ENCODE measurements around the gene NTPCR.

Gene NTPCR

DNA sequence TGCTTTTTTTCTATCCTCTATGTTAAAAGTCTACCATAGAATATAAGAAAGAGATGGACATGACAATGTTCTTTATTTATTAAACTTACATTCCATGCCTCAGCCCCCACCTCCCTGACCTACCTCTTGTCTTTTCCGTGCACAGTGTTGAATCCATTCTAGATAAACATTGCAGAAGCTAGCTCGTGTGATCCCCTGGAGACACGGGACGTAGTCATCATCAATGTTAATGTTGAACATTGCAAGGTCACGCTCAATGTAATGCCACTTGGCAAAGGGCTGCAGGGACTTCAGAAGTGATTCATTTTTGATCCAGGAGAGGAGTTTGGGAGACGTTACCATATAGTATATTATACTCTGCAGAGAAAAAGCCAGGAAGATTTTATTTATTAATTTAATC lies 66.4 kb downstream of the NTPCR start:
- TF ChIP-seq, protein P1, sequence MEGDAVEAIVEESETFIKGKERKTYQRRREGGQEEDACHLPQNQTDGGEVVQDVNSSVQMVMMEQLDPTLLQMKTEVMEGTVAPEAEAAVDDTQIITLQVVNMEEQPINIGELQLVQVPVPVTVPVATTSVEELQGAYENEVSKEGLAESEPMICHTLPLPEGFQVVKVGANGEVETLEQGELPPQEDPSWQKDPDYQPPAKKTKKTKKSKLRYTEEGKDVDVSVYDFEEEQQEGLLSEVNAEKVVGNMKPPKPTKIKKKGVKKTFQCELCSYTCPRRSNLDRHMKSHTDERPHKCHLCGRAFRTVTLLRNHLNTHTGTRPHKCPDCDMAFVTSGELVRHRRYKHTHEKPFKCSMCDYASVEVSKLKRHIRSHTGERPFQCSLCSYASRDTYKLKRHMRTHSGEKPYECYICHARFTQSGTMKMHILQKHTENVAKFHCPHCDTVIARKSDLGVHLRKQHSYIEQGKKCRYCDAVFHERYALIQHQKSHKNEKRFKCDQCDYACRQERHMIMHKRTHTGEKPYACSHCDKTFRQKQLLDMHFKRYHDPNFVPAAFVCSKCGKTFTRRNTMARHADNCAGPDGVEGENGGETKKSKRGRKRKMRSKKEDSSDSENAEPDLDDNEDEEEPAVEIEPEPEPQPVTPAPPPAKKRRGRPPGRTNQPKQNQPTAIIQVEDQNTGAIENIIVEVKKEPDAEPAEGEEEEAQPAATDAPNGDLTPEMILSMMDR (IDR thresholded peaks at IDR 0.05; ENCODE audit: extremely low read depth, insufficient read depth, missing control alignments): no peak
- in situ Hi-C loops (cut with MboI; ENCODE audit: low pct_unique_long_range_greater_than_20kb, low sequenced_read_pairs, unreplicated experiment): no loop called here
- DNase-seq (ENCODE audit: low spot score): no peak

DNA sequence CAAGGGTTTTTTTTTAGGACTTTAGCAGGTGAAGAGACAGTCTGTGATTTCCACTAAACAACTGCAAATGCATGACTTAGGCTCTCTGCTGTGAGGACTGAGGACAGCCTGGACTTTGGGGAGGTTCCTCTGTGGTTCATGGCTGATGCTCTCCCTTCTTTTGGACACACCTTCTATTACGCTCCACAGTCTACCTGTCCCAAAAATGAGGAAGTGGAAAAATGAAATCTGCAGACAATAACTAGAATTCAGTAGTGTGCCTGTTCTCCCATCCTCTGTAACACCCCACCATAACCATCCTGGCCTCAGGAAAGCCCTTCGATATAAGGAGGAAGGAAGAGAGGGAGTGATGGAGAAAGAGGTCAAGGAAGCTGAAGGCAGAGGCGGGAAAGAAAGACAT lies 68.7 kb downstream of the NTPCR start:
- TF ChIP-seq, protein P1 (IDR thresholded peaks at IDR 0.05; ENCODE audit: extremely low read depth, insufficient read depth, missing control alignments): no peak
- in situ Hi-C loops (cut with MboI; ENCODE audit: low pct_unique_long_range_greater_than_20kb, low sequenced_read_pairs, unreplicated experiment): no loop called here
- DNase-seq (ENCODE audit: low spot score): no peak

DNA sequence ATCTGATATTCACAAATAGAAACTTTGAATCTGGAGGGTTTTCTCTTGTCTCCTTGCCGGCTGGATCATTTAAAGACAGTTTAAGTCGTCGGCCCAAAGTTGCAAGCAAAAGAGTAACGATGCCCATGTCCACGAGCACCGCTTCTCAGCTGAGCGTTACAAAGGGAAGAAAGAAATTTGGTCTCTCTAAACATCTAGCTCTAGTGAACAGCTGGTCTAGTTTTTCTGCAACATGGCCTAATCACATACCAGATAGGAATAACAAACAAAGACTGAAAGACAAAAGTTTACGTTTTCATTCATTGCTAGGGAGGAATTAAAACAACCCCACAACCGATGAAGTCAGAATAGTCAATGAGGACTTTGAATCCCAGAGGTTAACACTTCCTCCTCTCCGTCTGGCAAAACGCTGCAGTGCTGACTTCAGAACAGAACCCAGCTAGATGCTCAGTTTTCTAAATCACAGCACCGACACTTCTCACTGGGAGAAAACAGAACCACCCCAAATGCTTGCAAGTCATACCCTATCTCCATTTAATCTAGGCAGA lies 69.4 kb downstream of the NTPCR start:
- no peak for DNase-seq (ENCODE audit: low spot score)
- in situ Hi-C loops (cut with MboI; ENCODE audit: low pct_unique_long_range_greater_than_20kb, low sequenced_read_pairs, unreplicated experiment): no loop called here
- TF ChIP-seq, protein P1 (IDR thresholded peaks at IDR 0.05; ENCODE audit: extremely low read depth, insufficient read depth, missing control alignments): no peak

DNA sequence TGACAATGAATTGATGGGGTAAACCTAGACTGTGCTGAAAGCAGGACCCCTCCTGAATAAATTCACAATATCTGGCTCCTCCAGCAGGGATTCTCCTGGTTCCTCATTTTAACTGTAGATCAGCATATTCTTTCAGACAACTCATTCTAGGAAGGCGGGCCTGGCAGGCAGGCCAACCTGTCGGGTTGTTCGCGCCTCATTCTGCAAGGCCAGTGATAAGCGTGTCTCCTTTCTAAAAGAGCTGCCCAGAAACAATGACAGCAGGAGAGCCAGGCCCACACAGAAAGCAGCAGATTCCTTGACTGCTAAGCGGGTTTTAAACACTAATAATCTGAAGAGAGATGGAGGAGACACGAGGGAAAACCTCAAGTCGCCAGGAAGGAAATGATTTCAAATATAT lies 70.0 kb downstream of the NTPCR start:
- in situ Hi-C loops (cut with MboI; ENCODE audit: low pct_unique_long_range_greater_than_20kb, low sequenced_read_pairs, unreplicated experiment): no loop called here
- DNase-seq (ENCODE audit: low spot score): no peak
- TF ChIP-seq, protein P1 (IDR thresholded peaks at IDR 0.05; ENCODE audit: extremely low read depth, insufficient read depth, missing control alignments): no peak

DNA sequence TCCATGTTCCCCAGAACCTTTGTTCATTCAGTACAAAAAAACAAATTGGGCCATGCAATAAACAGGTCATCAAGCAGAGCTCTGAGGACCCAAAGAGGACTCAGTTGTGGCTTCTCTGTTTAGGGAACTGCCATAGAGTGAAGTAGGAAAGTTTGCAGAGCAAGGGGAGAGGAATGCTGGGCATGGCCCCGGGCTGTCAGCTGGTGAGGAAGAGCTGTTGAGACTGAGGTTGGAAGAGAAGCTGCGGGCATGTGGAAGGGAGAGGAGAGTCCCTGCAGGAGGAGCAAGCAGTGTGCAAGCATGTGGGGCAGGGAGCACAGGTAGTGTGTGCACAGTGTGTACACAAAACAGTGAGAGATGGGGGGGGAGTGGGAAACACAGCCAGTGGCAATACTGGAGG lies 71.8 kb downstream of the NTPCR start:
- DNase-seq (ENCODE audit: low spot score): no peak
- in situ Hi-C loops (cut with MboI; ENCODE audit: low pct_unique_long_range_greater_than_20kb, low sequenced_read_pairs, unreplicated experiment): no loop called here
- TF ChIP-seq, protein P1 (IDR thresholded peaks at IDR 0.05; ENCODE audit: extremely low read depth, insufficient read depth, missing control alignments): no peak

DNA sequence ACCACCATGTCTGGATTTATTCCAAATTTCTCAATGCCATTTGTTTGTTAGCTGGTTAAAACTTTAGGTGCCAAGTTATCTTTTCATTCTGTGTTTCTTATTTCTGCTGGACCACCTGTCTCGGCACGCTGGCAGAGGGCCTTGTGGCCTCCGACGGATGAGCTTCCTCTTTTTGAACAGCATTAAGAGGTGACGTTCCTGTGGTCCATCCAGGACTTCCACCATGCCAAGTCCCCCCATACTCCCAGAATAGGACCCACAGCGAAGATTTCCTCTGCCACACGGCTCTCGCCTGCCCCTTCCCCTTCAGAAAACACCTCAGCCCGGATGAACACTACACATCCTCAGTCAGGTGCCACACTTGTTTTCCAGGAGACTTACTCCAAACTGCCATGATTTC lies 73.8 kb downstream of the NTPCR start:
- TF ChIP-seq, protein P1 (IDR thresholded peaks at IDR 0.05; ENCODE audit: extremely low read depth, insufficient read depth, missing control alignments): no peak

DNA sequence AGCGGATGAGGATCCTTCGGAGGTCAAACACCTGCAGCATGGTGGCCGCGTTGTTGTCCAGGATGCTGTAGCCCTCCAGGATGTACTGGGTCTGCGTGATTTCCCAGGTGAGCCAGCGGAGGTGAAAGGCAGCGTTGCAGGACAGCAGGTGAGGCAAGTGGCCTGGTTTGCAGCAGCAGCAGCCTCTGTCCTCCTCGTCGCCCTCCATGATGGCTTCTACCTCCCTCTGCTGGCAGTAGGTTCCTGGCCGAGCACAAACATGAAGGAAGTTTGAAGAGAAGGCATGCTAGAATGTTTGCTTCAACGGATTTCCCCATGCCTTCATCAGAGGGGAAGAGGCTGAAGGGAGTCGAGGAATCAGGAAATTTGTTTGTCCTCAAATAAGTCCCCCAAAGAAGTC lies 74.7 kb downstream of the NTPCR start:
- DNase-seq (ENCODE audit: low spot score): peak; percentile 24
- in situ Hi-C loops (cut with MboI; ENCODE audit: low pct_unique_long_range_greater_than_20kb, low sequenced_read_pairs, unreplicated experiment): no loop called here

More for the DNA sequence above, 73.8 kb downstream of the NTPCR start:
- in situ Hi-C loops (cut with MboI; ENCODE audit: low pct_unique_long_range_greater_than_20kb, low sequenced_read_pairs, unreplicated experiment): no loop called here
- DNase-seq (ENCODE audit: low spot score): no peak

More for the DNA sequence above, 74.7 kb downstream of the NTPCR start:
- TF ChIP-seq, protein P1 (IDR thresholded peaks at IDR 0.05; ENCODE audit: extremely low read depth, insufficient read depth, missing control alignments): peak; percentile 44
